ENCODE measurements around the gene MRPL54.
"Not testable (repeated sequence)": the region's sequence is repeated elsewhere in the genome, so short reads cannot be mapped to it uniquely, and the experiment has no call there.

MRPL54 gene

DNA sequence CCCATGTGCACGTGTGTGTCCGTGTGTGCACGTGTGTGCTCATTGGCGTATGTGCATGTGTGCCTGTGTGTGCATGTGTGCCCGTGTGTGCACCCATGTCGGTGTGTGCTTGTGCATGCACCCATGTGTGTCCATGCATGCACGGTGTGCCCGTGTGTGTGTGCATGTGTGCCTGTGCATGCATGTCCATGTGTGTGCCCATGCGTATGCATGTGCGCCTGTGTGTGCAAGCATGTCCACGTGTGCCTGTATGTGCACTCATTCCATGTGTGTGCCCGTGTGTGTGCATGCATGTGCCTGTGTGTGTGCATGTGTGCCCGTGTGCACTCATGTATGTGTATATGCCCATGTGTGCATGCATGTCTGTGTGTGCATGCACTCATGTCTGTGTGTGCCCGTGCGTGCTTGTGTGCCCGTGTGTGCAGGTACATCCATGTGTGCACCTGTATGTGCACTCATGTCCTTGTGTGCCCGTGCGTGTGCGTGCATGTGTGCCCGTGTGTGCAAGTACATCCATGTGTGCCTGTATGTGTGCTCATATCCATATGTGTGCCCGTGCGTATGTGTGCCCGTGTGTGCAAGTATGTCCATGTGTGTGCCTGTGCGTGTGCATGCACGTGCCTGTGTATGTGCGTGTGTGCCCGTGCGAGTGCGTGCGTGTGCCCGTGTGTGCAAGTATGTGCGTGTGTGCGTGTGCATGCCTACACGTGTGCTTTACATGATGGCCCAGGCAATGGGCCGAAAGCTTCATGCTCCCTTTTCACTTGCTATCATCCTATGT lies 45.3 kb downstream of the MRPL54 start:
- DNase-seq (ENCODE audit: extremely low read depth in 1 of 2, low read depth in 1 of 2) = no peak

GRCh38 chr19:3808420-3809143 lies 46.1 kb downstream of the MRPL54 start:
- no peak for DNase-seq (ENCODE audit: extremely low read depth in 1 of 2, low read depth in 1 of 2)

DNA sequence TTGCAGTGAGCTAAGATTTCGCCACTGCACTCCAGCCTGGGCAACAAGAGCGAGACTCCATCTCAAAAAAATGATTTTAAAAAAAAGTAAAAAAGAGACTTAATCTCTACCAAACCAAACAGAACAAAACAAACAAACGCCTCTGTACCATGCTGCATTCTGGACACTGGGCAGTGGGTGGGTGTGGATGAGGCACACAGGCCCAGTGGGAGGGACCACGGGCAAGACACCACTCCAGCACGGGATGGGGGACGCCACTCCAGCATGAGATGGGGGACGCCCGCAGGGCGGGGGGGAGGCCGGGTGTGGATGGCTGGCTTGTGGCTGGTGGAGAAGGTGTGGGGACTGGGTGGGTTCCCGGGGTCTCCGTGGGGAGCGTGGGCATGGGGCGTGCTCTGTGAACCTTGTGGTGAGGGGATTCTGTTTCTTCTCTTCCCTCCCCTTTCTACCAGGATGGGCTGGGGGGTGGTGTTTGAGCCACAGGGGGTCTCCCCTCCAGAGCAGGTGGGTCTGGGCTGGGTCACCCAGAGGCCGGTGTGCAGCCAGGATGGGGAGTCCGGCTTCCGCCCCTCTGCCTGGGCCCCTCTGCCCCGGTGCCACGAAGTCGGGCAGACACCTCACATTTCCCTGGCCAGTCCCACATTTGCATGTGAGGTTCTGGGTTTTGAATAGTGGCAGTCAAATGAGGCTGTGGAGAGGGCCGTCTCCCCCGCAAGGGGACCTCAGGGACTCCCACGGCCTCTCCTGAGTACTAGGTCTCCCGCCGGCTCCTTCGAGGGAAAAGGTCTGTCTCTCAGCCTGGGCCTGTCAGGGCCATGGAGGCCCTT lies 47.6 kb downstream of the MRPL54 start:
- DNase-seq (ENCODE audit: extremely low read depth in 1 of 2, low read depth in 1 of 2) = no peak

- no peak for DNase-seq (ENCODE audit: extremely low read depth in 1 of 2, low read depth in 1 of 2)
These were observed 48.4 kb downstream of the MRPL54 start for GRCh38 chr19:3810708-3811355.

DNA sequence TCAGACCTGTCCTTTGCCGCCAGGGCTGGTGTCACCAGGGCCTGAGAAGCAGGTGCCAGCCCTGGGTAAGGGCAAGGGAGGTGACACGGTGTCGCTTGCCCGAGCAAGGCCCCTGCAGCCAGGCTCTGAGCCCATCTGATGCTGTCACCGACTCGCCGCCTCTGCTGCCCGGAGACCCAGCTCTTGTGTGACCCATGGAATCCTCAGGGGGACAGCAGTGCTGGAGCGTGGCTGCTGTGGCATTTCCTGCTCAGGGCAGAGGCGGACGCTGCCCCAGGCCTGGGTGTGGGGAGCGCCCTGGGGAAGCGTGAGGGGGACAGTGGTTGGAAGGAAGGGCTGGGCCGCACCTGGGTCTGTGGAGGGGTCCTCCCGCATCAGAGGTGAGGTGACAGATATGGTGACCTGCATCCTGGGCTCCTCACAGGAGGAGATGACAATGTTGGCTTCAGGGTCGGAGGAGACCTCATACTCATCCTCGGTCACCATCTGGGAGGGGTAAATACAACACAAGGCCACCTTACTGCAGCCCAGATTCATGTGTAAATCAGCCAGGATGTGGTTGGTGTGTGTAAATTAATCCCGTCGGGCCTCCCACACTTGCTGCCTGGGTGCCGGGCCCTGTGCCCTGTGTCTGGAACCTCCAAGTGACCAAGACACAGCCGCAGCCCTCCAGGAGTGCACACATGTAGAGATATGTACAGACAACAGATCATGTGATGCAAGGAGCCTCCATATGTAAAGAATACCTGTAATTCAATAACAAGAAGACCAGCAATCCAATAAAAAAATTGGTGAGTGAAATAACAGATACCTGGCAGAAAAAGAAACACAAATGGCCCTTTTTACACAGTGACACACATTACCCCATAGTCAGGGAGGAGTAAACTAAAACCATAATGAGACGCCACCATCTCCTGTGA lies 51.3 kb downstream of the MRPL54 start:
- no peak for DNase-seq (ENCODE audit: extremely low read depth in 1 of 2, low read depth in 1 of 2)

- DNase-seq (ENCODE audit: extremely low read depth in 1 of 2, low read depth in 1 of 2) = no peak
These were observed 52.2 kb downstream of the MRPL54 start for GRCh38 chr19:3814648-3815047.

DNA sequence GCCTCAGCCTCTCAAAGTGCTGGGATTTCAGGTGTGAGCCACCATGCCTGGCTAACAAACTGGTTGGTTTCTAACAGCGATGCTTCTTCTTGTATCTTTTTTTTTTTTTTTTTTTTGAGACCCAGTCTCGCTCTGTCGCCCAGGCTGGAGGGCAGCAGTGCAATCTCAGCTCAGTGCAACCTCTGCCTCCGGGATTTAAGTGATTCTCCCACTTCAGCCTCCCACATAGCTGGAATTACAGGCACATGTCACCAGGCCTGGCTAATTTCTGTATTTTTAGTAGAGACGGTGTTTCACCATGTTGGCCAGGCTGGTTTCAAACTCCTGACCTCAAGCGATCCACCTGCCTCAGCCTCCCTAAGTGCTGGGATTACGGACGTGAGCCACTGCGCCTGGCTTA lies 53.7 kb downstream of the MRPL54 start:
- DNase-seq (ENCODE audit: extremely low read depth in 1 of 2, low read depth in 1 of 2) = not testable (repeated sequence)

GRCh38 chr19:3816566-3817218 lies 54.2 kb downstream of the MRPL54 start:
- DNase-seq (ENCODE audit: extremely low read depth in 1 of 2, low read depth in 1 of 2) = no peak
